ENCODE results near the gene PRR23C. TPM values are rescaled to one million over a fixed set of nuclear protein-coding genes. Genes with fewer than 3 reads are reported as not detected.

PRR23C gene
- total and polyA plus RNA-seq, 8 donors, result 0.06 to 0.07 (median 0.06) TPM; not detected in 3

DNA sequence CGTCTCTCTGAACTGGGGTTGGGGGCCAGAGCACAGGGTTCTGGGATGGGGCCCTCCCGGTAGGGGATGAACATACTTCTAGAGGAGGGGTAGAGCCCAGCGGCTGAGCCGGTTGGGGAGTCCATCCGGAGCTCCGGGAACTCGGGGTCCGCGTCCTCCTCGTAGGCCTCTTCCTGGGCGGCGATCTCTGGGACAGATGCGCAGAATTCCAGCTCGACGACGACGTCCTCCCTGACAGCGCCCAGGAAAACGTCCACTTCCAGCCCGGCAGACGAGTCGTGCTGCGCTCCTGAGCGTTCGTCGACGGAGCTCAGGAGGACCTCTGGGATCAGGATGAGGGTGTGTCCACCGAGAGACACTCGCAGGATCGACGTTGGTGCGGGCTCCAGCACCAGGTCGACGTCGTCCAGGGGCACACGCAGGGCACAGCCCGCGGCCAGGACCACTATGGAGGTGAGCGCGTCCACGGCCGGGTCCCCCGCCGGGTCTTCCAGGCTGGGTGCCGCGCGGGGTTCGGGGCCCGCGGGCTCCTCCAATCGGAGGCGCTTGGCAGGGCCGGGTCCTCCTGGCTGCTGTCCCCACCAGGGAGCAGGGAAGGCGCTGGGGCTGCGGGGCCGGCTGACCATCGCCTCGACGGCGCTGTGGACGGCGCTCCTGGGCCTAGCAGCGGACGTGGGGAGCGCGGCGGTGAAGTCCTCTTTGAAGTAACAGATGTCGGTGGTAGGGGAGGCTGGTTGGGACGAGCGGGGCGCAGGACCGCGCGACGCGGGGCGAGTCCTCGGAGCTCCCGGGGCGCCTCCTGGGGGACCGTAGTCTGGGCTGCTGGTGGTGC is 24.4 kb downstream of the PRR23C start:
- H3K27ac ChIP-seq, result no peak overlapping the region
- DNase-seq (peak in 1 of 4 donors; percentile 55), ATAC-seq (no peak)
- H3K27me3 ChIP-seq, result peaks cover 0 to 16% of the 10 kb centered on the region in 2 donors
- intact Hi-C loops (cut with DNase I), result no loop called here
- no peaks in the 10 kb centered on the region for H3K36me3 ChIP-seq
- no peak overlapping the region for H3K4me3 ChIP-seq
- peaks cover 0 to 17% of the 10 kb centered on the region in 2 donors for H3K9me3 ChIP-seq
- TF ChIP-seq CTCF (IDR thresholded peaks at IDR 0.05), result no peak
- H3K4me1 ChIP-seq, result no peaks in the 10 kb centered on the region

DNA sequence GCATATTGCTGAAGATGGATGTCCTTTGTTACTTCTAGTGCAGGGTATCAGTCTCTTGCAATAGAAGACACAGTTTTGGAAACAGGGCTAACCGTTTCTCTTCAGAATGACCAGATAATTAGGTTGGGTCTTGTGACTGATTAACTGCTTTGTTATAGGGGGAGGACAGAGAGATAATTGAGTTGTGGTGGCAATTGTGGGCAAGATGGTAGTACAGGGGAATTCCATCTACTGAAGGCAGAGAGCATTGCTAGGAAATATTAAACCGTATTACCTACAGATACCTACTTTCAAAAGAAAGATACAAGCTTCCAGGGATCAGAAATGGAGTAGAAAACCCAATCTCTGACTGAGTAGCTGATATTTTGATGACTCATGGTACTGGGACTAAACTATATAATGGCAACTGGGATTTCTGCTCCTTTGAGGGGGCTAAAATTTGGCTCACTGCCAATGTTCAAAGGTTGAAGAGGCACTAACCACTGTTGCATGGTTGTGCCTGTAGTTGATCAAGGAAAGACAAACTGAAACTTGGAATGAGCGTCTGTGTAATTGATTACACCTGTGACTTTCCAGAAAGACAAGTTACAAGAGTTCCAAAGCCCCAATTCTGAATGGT is 28.2 kb downstream of the PRR23C start:
- Histone ChIP-seq H3K36me3 (no peaks in the 10 kb centered on the region), H3K4me1 (no peaks in the 10 kb centered on the region), H3K27me3 (peaks cover 0 to 16% of the 10 kb centered on the region in 2 donors), H3K9me3 (peaks cover 0 to 29% of the 10 kb centered on the region in 2 donors), H3K4me3 (no peak overlapping the region), H3K27ac (no peak overlapping the region)
- TF ChIP-seq CTCF (IDR thresholded peaks at IDR 0.05), result no peak
- intact Hi-C loops (cut with DNase I), result no loop called here
- ATAC-seq, result no peak
- no peak for DNase-seq

DNA sequence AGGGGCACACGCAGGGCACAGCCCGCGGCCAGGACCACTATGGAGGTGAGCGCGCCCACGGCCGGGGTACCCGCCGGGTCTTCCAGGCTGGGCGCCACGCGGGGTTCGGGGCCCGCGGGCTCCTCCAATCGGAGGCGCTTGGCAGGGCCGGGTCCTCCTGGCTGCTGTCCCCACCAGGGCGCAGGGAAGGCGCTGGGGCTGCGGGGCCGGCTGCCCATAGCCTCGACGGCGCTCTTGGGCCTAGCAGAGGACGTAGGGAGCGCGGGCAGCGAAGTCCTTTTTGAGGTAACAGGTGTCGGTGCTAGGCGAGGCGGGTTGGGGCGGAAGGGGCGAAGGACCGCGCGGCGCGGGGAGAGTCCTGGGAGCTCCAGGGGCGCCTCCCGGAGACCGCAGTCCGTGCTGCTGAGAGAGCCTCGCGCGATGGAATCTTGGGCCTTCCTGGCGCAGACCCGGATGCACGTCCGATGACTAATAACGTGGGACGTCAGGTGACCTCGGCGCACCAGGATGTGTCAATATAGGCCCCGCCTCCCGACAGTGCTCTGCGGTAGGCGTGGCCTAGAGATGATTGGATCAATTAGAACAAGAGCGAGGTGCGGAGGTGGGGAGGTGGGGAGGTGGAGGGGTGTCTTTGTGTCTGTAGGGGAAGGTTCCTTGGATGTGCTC is 38.5 kb downstream of the PRR23C start, which contains the start of gene PRR23A:
PRR23A (minus strand) TSS at position 218 of the 666 bp plus-strand sequence; CDS start at position 218, 0 bp downstream.
- no peak within 1 kb of the TSS for H3K4me3 ChIP-seq
- no peak for TF ChIP-seq CTCF (IDR thresholded peaks at IDR 0.05)
- no peak for ATAC-seq
- intact Hi-C loops (cut with DNase I), result no loop called here
- no peak for DNase-seq
- H3K4me1 ChIP-seq, result no peaks in the 10 kb centered on the region
- H3K27ac ChIP-seq, result no peak within 1 kb of the TSS
- no peaks in the 10 kb centered on the region for H3K36me3 ChIP-seq
- H3K27me3 ChIP-seq, result peaks cover 0 to 10% of the 10 kb centered on the region in 2 donors
- H3K9me3 ChIP-seq, result peaks cover 0 to 39% of the 10 kb centered on the region in 2 donors

GRCh38 chr3:139005356-139005993 is 39.2 kb downstream of the PRR23C start:
- intact Hi-C loops (cut with DNase I), result no loop called here
- DNase-seq, result no peak
- Histone ChIP-seq H3K9me3 (peaks cover 0 to 34% of the 10 kb centered on the region in 2 donors), H3K27ac (no peak overlapping the region), H3K36me3 (no peaks in the 10 kb centered on the region), H3K27me3 (peaks cover 0 to 10% of the 10 kb centered on the region in 2 donors), H3K4me3 (no peak overlapping the region), H3K4me1 (no peaks in the 10 kb centered on the region)
- ATAC-seq, result no peak
- no peak for TF ChIP-seq CTCF (IDR thresholded peaks at IDR 0.05)
